ENCODE results near the gene XRCC3. TPM values are rescaled to one million over a fixed set of nuclear protein-coding genes. Genes with fewer than 3 reads are reported as not detected.

The XRCC3 gene
- polyA plus RNA-seq, 1 donor: 14.7 TPM

DNA sequence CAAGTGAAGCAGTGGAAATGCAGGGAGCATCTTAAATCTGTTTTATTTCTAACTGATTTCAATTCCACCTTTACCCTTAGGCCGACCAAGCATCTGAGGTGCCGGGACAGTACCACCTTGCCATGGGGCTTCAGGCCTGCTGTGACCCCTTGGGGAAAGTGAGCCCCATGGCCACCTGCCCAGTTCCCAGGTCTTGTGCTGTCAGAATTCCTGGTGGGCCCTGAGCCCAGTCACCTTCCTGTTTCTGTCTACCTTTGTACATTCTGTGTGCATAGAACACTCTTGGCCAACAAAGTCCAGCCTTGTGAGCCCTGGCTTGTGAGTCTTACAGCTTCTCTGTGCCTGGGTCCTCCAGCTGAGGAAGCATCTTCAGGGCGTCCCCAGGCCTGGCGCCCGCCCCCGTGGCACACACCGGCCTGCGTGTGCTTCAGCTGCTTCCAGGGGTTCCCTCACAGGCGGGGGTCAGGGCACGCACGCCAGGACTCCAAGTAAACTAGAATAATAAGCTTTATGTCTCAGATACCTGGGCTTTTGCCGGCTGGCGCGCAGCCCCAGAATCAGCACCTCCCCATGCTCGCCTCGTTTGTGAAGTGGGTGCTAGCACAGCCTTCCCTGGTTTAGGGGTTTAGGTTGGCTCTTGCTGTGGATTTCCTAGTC, 10.6 kb upstream of the XRCC3 start:
- no CpG with 5 or more reads among the region's 16 CpGs for WGBS (ENCODE audit: insufficient coverage, low lambda C conversion rate)
- H3K9me3 ChIP-seq (ENCODE audit: control insufficient read depth, low read depth, low read length): peaks cover 3% of the 10 kb centered on the region
- H3K27ac ChIP-seq (ENCODE audit: low read length): no peak overlapping the region
- H3K4me3 ChIP-seq (ENCODE audit: low read length): no peak overlapping the region
- peaks cover 38% of the 10 kb centered on the region for H3K36me3 ChIP-seq (ENCODE audit: control insufficient read depth, insufficient read depth, low read length)
- H3K27me3 ChIP-seq (ENCODE audit: control insufficient read depth, insufficient read depth, low read length): no peaks in the 10 kb centered on the region
- DNase-seq: no peak
- H3K4me1 ChIP-seq (ENCODE audit: control insufficient read depth, insufficient read depth, low read length): peaks cover 4% of the 10 kb centered on the region

DNA sequence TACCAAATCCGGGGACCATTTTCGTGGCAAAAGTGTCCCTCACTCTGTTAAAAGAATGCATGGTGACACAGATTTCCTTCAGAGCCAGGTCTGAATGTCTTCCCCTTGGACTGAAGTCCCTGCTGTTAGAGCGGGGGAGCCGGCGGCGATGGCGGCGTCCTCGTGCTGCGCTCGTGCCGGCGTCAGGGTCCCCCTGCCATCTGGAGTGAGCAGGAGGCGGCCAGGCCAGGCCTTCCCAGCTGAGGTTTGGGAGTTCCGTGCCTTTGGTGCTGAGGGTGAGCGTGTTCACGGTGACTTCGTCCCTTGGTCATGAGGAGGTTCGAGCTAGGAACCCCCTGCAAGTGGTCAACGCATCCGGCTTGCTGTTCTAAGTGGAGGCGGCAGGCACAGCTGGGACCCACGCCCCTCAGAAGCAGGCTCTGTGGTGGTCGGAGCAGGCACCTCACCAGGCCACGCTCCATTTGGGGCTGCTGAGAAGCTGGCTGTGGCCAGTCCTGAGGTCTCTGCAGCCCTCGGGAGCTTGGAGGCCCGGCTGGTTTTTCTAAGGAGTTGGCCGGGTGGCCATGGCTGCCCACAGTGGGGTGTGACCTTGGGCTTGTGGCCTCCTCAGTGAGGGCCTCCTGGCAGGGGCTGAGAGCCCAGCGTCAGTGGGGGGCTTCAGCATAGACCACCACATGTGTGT, 9.9 kb upstream of the XRCC3 start:
- H3K4me1 ChIP-seq (ENCODE audit: control insufficient read depth, insufficient read depth, low read length): peaks cover 4% of the 10 kb centered on the region
- WGBS (ENCODE audit: insufficient coverage, low lambda C conversion rate): no CpG with 5 or more reads among the region's 29 CpGs
- no peak overlapping the region for H3K27ac ChIP-seq (ENCODE audit: low read length)
- peaks cover 34% of the 10 kb centered on the region for H3K36me3 ChIP-seq (ENCODE audit: control insufficient read depth, insufficient read depth, low read length)
- H3K9me3 ChIP-seq (ENCODE audit: control insufficient read depth, low read depth, low read length): peaks cover 3% of the 10 kb centered on the region
- H3K4me3 ChIP-seq (ENCODE audit: low read length): no peak overlapping the region
- DNase-seq: no peak
- H3K27me3 ChIP-seq (ENCODE audit: control insufficient read depth, insufficient read depth, low read length): no peaks in the 10 kb centered on the region

DNA sequence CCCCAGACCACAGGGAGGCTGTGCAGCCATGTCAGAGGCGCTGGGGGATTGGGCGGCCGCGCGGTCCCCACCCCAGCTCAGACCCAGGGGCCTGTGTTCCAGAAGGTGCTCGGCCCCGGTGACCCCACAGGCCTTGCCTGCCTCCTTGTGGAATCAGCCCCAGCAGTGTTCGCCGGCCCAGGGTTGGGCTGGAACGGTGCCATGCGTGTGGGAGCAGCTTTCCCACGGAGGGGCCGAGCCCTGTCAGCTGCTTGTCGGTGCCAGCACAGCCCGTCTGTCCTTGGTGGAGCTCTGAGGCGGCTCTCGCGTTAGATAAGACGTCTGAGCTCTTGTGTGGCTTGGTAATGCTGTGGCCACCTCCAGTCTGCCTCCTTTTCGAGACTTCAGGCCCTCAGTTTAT, 8.9 kb upstream of the XRCC3 start:
- no peak overlapping the region for H3K4me3 ChIP-seq (ENCODE audit: low read length)
- no CpG with 5 or more reads among the region's 20 CpGs for WGBS (ENCODE audit: insufficient coverage, low lambda C conversion rate)
- peaks cover 4% of the 10 kb centered on the region for H3K4me1 ChIP-seq (ENCODE audit: control insufficient read depth, insufficient read depth, low read length)
- no peak for DNase-seq
- no peak overlapping the region for H3K27ac ChIP-seq (ENCODE audit: low read length)
- peaks cover 3% of the 10 kb centered on the region for H3K9me3 ChIP-seq (ENCODE audit: control insufficient read depth, low read depth, low read length)
- H3K36me3 ChIP-seq (ENCODE audit: control insufficient read depth, insufficient read depth, low read length): peaks cover 26% of the 10 kb centered on the region
- no peaks in the 10 kb centered on the region for H3K27me3 ChIP-seq (ENCODE audit: control insufficient read depth, insufficient read depth, low read length)

DNA sequence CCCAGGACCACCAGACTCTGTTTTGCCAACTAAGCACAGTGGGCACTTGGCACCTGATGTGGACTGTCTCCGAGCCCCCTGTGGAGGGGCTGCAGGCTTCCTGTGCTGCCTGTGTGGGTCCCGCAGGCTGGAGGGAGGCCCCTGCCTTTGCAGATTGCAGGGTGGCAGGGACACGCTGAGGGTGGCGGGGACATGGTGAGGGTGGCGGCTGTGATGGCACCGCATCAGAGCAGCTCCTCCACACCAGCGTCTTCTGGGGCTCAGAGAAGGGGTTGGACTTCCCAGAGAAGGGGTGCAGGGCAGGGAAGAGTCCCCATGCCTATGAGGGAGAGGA, 8.5 kb upstream of the XRCC3 start:
- H3K4me3 ChIP-seq (ENCODE audit: low read length): no peak overlapping the region
- H3K9me3 ChIP-seq (ENCODE audit: control insufficient read depth, low read depth, low read length): peaks cover 3% of the 10 kb centered on the region
- no peaks in the 10 kb centered on the region for H3K27me3 ChIP-seq (ENCODE audit: control insufficient read depth, insufficient read depth, low read length)
- H3K4me1 ChIP-seq (ENCODE audit: control insufficient read depth, insufficient read depth, low read length): peaks cover 4% of the 10 kb centered on the region
- H3K27ac ChIP-seq (ENCODE audit: low read length): no peak overlapping the region
- no CpG with 5 or more reads among the region's 7 CpGs for WGBS (ENCODE audit: insufficient coverage, low lambda C conversion rate)
- no peak for DNase-seq
- H3K36me3 ChIP-seq (ENCODE audit: control insufficient read depth, insufficient read depth, low read length): peaks cover 22% of the 10 kb centered on the region

DNA sequence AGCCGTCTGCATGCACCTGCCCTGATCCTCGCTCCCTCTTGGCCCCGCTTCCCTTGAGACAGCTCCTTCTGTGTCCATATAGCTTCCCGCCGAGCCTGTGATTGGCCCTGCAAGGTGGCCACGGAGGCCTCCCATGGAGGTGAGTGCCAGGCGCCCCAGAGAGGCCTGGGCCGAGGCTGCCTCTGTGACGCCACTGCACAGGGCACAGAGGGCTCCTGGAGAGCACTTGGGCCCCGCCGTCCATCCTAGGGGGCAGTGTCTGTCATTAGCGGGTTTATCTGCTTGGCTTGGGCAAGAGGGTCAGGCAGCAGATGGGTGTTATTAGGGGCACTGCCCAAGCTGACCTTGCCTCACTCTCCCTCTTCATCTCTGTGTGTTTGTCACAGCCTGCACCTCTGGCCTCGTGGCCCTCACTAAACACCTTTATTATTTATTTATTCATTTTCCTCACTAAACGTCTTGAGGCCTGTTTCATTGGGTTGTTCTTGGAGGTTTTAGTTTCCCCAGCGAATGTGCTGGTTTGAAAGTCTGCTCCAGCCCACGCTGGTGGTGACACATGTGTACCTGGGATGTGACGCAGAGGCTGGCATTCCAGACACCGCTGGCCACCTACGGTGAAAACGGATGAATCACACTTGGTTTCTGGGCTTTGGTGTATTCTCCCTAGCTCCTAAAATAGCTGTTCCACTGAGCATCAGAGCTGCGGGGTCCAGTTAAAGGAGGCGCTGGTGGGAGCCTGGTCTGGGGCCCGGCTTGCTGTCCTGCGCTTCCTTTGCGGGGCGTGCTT, 6.3 kb upstream of the XRCC3 start:
- peaks cover 18% of the 10 kb centered on the region for H3K36me3 ChIP-seq (ENCODE audit: control insufficient read depth, insufficient read depth, low read length)
- peaks cover 2% of the 10 kb centered on the region for H3K9me3 ChIP-seq (ENCODE audit: control insufficient read depth, low read depth, low read length)
- no peak overlapping the region for H3K27ac ChIP-seq (ENCODE audit: low read length)
- H3K27me3 ChIP-seq (ENCODE audit: control insufficient read depth, insufficient read depth, low read length): no peaks in the 10 kb centered on the region
- WGBS (ENCODE audit: insufficient coverage, low lambda C conversion rate): 100% methylated on average over 1 of the region's 26 CpGs
- H3K4me3 ChIP-seq (ENCODE audit: low read length): no peak overlapping the region
- no peak for DNase-seq
- peaks cover 9% of the 10 kb centered on the region for H3K4me1 ChIP-seq (ENCODE audit: control insufficient read depth, insufficient read depth, low read length)

DNA sequence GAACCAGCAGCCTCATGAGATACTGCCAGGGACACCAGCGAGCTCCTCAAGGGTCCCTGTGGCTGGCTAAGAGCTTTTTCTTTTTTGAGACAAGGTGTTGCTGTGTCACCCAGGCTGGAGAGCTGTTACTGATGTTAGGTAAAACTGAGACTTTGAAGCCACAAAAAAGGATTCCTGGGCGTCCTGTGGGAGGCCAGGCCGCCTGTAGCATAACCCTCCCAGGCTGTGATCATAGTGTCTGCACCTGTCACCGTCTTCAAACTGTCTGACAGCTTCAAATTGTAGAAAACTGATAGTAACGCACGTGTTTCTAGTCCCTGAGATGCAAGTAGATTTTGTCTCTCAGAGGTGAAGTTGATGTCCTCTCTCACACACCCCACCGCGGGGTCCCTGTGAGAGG, 4.5 kb upstream of the XRCC3 start:
- DNase-seq: no peak
- no CpG with 5 or more reads among the region's 8 CpGs for WGBS (ENCODE audit: insufficient coverage, low lambda C conversion rate)
- H3K9me3 ChIP-seq (ENCODE audit: control insufficient read depth, low read depth, low read length): no peaks in the 10 kb centered on the region
- no peaks in the 10 kb centered on the region for H3K27me3 ChIP-seq (ENCODE audit: control insufficient read depth, insufficient read depth, low read length)
- H3K36me3 ChIP-seq (ENCODE audit: control insufficient read depth, insufficient read depth, low read length): peaks cover 8% of the 10 kb centered on the region
- H3K27ac ChIP-seq (ENCODE audit: low read length): no peak overlapping the region
- no peak overlapping the region for H3K4me3 ChIP-seq (ENCODE audit: low read length)
- peaks cover 11% of the 10 kb centered on the region for H3K4me1 ChIP-seq (ENCODE audit: control insufficient read depth, insufficient read depth, low read length)

DNA sequence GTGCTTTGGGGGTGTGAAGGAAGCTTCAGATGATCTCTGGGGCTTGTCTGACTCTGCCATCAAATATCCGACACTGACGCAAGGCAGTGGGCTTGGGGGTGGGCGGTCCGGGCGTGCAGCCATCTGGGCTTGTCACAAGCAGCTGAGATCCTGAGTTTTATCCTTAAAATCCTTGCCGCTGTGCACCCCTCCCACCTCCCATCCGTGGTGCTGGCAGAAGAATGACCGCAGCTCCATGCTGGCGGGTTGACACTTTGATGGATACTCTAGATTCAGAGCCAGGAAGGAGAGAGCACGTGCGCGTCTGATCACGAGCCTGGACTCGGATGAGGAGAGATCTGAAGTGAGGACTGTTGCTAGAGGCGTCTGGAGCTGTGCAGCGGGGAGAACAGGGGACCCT, 3.3 kb upstream of the XRCC3 start:
- no peak overlapping the region for H3K27ac ChIP-seq (ENCODE audit: low read length)
- no peaks in the 10 kb centered on the region for H3K9me3 ChIP-seq (ENCODE audit: control insufficient read depth, low read depth, low read length)
- WGBS (ENCODE audit: insufficient coverage, low lambda C conversion rate): no CpG with 5 or more reads among the region's 16 CpGs
- no peak for DNase-seq
- H3K4me3 ChIP-seq (ENCODE audit: low read length): no peak overlapping the region
- H3K36me3 ChIP-seq (ENCODE audit: control insufficient read depth, insufficient read depth, low read length): peaks cover 8% of the 10 kb centered on the region
- peaks cover 19% of the 10 kb centered on the region for H3K4me1 ChIP-seq (ENCODE audit: control insufficient read depth, insufficient read depth, low read length)
- no peaks in the 10 kb centered on the region for H3K27me3 ChIP-seq (ENCODE audit: control insufficient read depth, insufficient read depth, low read length)

DNA sequence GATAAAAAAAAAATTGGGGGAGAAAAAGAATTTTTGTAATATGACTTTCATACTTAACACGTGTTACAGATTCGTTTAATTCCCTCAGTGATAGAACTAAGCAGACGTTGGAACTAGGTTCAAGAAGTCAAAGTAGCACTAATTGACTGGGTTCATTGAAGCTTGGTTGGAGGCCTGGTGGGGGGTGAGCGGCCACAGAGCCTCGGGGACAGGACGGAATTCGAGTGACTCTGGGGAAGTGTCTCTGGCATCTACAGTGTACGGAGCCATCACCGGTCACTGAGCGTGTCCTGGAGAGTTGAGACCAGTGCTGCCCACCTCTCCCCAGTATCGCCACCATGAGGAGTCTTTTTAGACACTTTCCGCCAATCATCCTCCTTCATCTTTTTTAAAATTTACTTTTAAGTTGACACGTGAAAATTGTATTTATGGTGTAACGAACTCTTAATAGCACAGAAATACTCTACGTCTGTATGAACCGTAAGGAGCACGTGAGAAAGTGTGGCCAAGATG, 1.7 kb upstream of the XRCC3 start:
- peaks cover 19% of the 10 kb centered on the region for H3K4me1 ChIP-seq (ENCODE audit: control insufficient read depth, insufficient read depth, low read length)
- 90% methylated on average over 8 of the region's 17 CpGs for WGBS (ENCODE audit: insufficient coverage, low lambda C conversion rate)
- no peak for DNase-seq

DNA sequence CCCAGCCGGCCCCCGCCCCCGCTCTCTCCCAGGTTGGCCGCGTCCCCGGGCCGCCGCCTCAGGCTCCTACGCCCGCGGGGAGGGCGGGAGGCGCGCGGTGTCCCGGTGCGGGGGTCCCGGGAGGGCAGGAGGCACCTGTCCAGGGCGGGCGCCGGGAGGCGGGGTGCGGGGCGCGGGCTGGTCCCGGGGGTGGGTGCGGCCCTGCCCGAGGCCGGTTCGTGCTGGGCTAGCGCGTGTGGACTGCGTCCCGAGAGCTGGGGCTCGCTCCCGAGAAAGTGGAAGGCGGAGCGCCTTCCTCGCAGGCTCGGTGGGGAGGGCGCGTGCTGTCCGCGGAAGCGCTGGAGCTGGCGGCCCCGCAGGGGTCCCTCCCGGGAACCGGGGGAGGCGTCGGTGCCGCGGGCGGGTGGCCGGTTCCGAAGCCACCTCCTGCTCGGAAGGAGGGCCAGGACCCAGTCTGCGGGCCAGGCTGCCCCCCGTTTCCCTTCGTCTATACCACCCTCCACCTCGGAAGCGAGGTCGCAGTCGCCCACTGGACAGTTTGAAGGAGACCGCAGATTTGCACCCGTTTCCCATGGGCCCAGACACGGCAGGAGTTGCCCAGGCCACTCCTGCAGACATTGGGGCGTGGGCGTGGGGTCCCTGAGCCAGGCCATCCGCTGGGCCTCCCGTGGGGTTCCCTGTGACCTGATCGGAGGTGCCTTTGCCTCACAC, 995 bp upstream of the XRCC3 start:
- H3K4me3 ChIP-seq (ENCODE audit: low read length): peak overlapping the region; percentile 68

More for the DNA sequence above, 1.7 kb upstream of the XRCC3 start:
- Histone ChIP-seq H3K36me3 (ENCODE audit: control insufficient read depth, insufficient read depth, low read length) (peaks cover 8% of the 10 kb centered on the region), H3K4me3 (ENCODE audit: low read length) (peak overlapping the region; percentile 68), H3K27ac (ENCODE audit: low read length) (no peak overlapping the region), H3K27me3 (ENCODE audit: control insufficient read depth, insufficient read depth, low read length) (no peaks in the 10 kb centered on the region), H3K9me3 (ENCODE audit: control insufficient read depth, low read depth, low read length) (no peaks in the 10 kb centered on the region)

More for the DNA sequence above, 995 bp upstream of the XRCC3 start:
- H3K36me3 ChIP-seq (ENCODE audit: control insufficient read depth, insufficient read depth, low read length): peaks cover 8% of the 10 kb centered on the region
- H3K4me1 ChIP-seq (ENCODE audit: control insufficient read depth, insufficient read depth, low read length): peaks cover 20% of the 10 kb centered on the region
- H3K27ac ChIP-seq (ENCODE audit: low read length): no peak overlapping the region
- no peaks in the 10 kb centered on the region for H3K27me3 ChIP-seq (ENCODE audit: control insufficient read depth, insufficient read depth, low read length)
- WGBS (ENCODE audit: insufficient coverage, low lambda C conversion rate): no CpG with 5 or more reads among the region's 72 CpGs
- peak in 1 of 2 donors; percentile 57 for DNase-seq
- H3K9me3 ChIP-seq (ENCODE audit: control insufficient read depth, low read depth, low read length): no peaks in the 10 kb centered on the region
